Gastroesophageal sphincter (tissue), 4 donors: ENCODE measurements around the gene RASAL3. TPM values are rescaled to one million over a fixed set of nuclear protein-coding genes. Genes with fewer than 3 reads are reported as not detected.

Experiments
- ATAC-seq: fragments of 150-250 bp; one replicate; pipeline ENCODE4 v1.9.1; 2016; ENCODE audit warnings: mild to moderate bottlenecking, moderate library complexity
- H3K27ac ChIP-seq, 4 donors: fragments of 200-600 bp; sonication (generic) in 3 of 4; 1 replicate in 3 of 4; 2 replicates in 1 of 4; pipeline ENCODE4 v1.5.1; 2016 to 2019
- H3K27me3 ChIP-seq: fragments of 200-600 bp; sonication (generic); one replicate; pipeline ENCODE4 v1.5.1; 2019
- H3K36me3 ChIP-seq, 2 donors: fragments of 200-600 bp; sonication (generic); one replicate each; pipeline ENCODE4 v1.5.1; 2019; ENCODE audit warnings: control low read depth in 1 of 2
- H3K4me1 ChIP-seq, 3 donors: fragments of 200-600 bp; sonication (generic); 1 replicate in 2 of 3; 2 replicates in 1 of 3; pipeline ENCODE4 v1.5.1; 2016 to 2019; ENCODE audit warnings: control low read depth in 2 of 3
- H3K4me3 ChIP-seq, 2 donors: fragments of 200-600 bp; sonication (generic); one replicate each; pipeline ENCODE4 v1.5.1; 2019; ENCODE audit warnings: mild to moderate bottlenecking in 1 of 2, moderate library complexity in 1 of 2
- H3K9me3 ChIP-seq, 3 donors: fragments of 200-600 bp; sonication (generic); one replicate each; pipeline ENCODE4 v1.5.1; 2017 to 2019; ENCODE audit warnings: control low read depth in 2 of 3
- EP300 ChIP-seq: sonication (generic); formaldehyde crosslinking; IDR thresholded peaks from one replicate; pipeline ENCODE4 v1.6.1; 2017; ENCODE audit warnings: antibody characterized with exemption, mild to moderate bottlenecking
- POLR2A ChIP-seq, 2 donors: fragments of 450-650 bp; IDR thresholded peaks; one replicate each; pipeline ENCODE4 v1.6.1; 2017; ENCODE audit warnings: antibody characterized with exemption in 2 of 2, mild to moderate bottlenecking in 2 of 2, moderate library complexity in 1 of 2
- POLR2AphosphoS5 ChIP-seq: sonication (generic); formaldehyde crosslinking; IDR thresholded peaks from one replicate; pipeline ENCODE4 v1.6.1; 2017; ENCODE audit warnings: antibody characterized with exemption
- WGBS, 2 donors: methylation state at CpG; one replicate each; pipeline ENCODE4 v1.1.5; 2018; ENCODE audit warnings: low coverage in 1 of 2; 5-methylcytosine and 5-hydroxymethylcytosine counted together
- total RNA-seq, 4 donors: library from RNA; depleted of rRNA; stranded (reverse); fragments of >200 nt; gene quantifications; one replicate each; pipeline ENCODE4 v1.1.0, GENCODE V29; 2016
- TF ChIP-seq, protein P1 (sequence below), 4 experiments: fragments of 200-600 bp in 2 of 4; fragments of 450-650 bp in 2 of 4; sonication (generic) in 1 of 4; IDR thresholded peaks; one replicate each; pipeline ENCODE4 v1.5.1; 2017 to 2019; ENCODE audit warnings: antibody characterized with exemption in 4 of 4, mild to moderate bottlenecking in 2 of 4, moderate library complexity in 2 of 4

Gene RASAL3
- total RNA-seq, 4 donors from 2014 or later, result 1.3 to 3.1 (median 2.1) TPM

- 5 to 49% methylated on average over 4 to 5 of the region's 8 CpGs for WGBS, 2 donors
- peak overlapping the region in 1 of 4 donors; percentile 17 for H3K27ac ChIP-seq
- peaks cover 0 to 12% (median 7%) of the 10 kb centered on the region in 3 donors for H3K4me1 ChIP-seq
- ATAC-seq, result no peak
- H3K4me3 ChIP-seq, result no peak overlapping the region
- no peaks in the 10 kb centered on the region for H3K36me3 ChIP-seq
- H3K9me3 ChIP-seq, result no peaks in the 10 kb centered on the region
- no peak for TF ChIP-seq POLR2A (IDR thresholded peaks at IDR 0.05)
- no peak for TF ChIP-seq EP300
- TF ChIP-seq, protein P1, sequence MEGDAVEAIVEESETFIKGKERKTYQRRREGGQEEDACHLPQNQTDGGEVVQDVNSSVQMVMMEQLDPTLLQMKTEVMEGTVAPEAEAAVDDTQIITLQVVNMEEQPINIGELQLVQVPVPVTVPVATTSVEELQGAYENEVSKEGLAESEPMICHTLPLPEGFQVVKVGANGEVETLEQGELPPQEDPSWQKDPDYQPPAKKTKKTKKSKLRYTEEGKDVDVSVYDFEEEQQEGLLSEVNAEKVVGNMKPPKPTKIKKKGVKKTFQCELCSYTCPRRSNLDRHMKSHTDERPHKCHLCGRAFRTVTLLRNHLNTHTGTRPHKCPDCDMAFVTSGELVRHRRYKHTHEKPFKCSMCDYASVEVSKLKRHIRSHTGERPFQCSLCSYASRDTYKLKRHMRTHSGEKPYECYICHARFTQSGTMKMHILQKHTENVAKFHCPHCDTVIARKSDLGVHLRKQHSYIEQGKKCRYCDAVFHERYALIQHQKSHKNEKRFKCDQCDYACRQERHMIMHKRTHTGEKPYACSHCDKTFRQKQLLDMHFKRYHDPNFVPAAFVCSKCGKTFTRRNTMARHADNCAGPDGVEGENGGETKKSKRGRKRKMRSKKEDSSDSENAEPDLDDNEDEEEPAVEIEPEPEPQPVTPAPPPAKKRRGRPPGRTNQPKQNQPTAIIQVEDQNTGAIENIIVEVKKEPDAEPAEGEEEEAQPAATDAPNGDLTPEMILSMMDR (IDR thresholded peaks at IDR 0.05), result no peak
- TF ChIP-seq POLR2AphosphoS5, result no peak
- H3K27me3 ChIP-seq, result peaks cover 97% of the 10 kb centered on the region
Measured at GRCh38 chr19:15466851-15467733, 2.7 kb upstream of the RASAL3 start.

DNA sequence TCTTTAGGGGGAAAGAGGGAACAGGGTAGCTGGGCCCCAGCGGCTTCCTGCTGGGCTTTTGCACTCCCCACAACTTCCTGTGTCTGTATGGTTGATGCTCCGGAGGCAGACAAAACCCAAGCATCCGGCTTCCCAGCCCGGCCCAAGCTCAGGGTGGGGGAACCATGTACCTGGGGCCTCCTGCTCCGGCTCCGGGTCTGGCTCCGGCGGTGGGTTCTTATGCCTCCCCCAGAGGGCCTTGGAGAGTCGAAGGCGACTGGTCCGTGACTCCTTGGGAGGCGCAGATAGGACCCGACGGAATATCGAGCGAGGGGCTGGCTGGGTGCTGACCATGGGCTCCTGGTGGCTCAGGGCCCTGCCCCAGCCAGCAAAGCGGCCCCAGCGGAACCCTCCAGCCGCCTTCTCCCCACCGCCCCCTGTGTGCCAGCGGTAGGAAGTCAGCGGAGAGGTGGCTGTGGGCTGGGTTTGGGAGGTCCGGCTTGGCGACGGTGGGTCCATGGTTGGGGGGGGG lies 428 bp downstream of the RASAL3 start:
- WGBS, 2 donors, result 40 to 62% methylated on average over 1 to 2 of the region's 25 CpGs
- no peaks in the 10 kb centered on the region for H3K4me1 ChIP-seq
- H3K36me3 ChIP-seq, result no peaks in the 10 kb centered on the region
- peak overlapping the region in 2 of 4 donors; percentile 32 to 51 for H3K27ac ChIP-seq
- TF ChIP-seq POLR2A (IDR thresholded peaks at IDR 0.05) (no peak), POLR2AphosphoS5 (no peak), EP300 (no peak)
- TF ChIP-seq, protein P1 (IDR thresholded peaks at IDR 0.05), result no peak
- H3K27me3 ChIP-seq, result peaks cover 93% of the 10 kb centered on the region
- H3K4me3 ChIP-seq, result peak overlapping the region; percentile 7 to 45
- no peaks in the 10 kb centered on the region for H3K9me3 ChIP-seq
- no peak for ATAC-seq

GRCh38 chr19:15461694-15462093 lies 2.6 kb downstream of the RASAL3 start:
- Histone ChIP-seq H3K27me3 (peaks cover 93% of the 10 kb centered on the region), H3K9me3 (no peaks in the 10 kb centered on the region), H3K36me3 (no peaks in the 10 kb centered on the region), H3K4me3 (no peak overlapping the region), H3K4me1 (peaks cover 0 to 15% (median 10%) of the 10 kb centered on the region in 3 donors), H3K27ac (no peak overlapping the region)
- TF ChIP-seq EP300 (no peak), POLR2A (IDR thresholded peaks at IDR 0.05) (no peak), POLR2AphosphoS5 (no peak)
- TF ChIP-seq, protein P1 (IDR thresholded peaks at IDR 0.05), result no peak
- WGBS, 2 donors, result 86 to 100% methylated on average over 1 to 2 of the region's 2 CpGs
- no peak for ATAC-seq

DNA sequence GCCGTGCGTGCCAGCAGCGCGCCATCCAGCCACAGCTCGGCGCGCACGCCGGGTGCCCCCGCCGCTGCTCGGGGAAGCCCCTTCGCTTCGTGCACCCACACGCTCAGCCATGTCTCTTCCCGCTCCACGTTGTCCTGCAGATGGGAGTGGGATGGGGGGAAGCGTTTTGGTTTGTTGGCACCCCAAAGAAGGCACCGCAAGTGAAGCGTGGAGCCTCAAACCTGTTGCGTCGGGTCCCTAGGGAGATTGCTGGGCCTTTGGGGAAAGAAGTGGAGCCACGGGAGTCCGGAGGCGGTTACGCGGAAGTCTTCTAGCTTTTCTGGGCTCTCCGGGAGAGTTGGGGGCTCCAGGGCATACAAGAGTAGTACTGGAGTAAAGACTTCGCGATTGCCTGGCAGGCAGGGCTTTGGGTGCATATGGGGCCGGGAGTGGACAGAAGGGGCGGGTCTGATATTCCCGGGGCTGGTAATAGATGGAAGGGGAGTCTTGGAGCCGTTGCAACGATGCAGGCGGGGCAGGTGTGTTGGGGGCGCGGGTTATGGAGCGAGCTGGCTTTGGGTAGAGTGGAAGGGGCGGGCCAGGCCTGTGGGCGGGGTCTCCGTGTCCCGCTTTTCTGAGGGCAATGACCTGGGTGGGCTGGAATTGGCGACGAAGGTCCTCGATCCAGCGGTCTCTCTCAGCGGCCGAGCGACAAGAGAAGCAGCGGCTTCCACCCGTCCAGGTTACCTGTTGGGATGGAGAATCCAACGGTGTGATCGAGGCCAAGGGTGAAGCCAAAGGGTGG lies 6.5 kb downstream of the RASAL3 start:
- ATAC-seq, result no peak
- 20 to 22% methylated on average over 1 to 10 of the region's 54 CpGs for whole genome bisulfite sequencing, 2 donors
- no peaks in the 10 kb centered on the region for H3K9me3 ChIP-seq
- no peak for TF ChIP-seq POLR2AphosphoS5
- TF ChIP-seq, protein P1 (IDR thresholded peaks at IDR 0.05), result no peak
- TF ChIP-seq EP300, result no peak
- no peak for TF ChIP-seq POLR2A (IDR thresholded peaks at IDR 0.05)
- H3K27me3 ChIP-seq, result peaks cover 86% of the 10 kb centered on the region
- no peak overlapping the region for H3K27ac ChIP-seq
- H3K4me3 ChIP-seq, result peak overlapping the region in 1 of 2 donors; percentile 29
- no peaks in the 10 kb centered on the region for H3K36me3 ChIP-seq
- peaks cover 0 to 27% (median 11%) of the 10 kb centered on the region in 3 donors for H3K4me1 ChIP-seq
